Coronary artery (tissue), 2 donors: ENCODE measurements around the gene LYST.
"Not testable (repeated sequence)": the region's sequence is repeated elsewhere in the genome, so short reads cannot be mapped to it uniquely, and the experiment has no call there.

Experiments
- DNase-seq: peaks from one replicate; pipeline ENCODE4 v3.0.0-alpha.2; 2017; ENCODE audit warnings: low spot score
- H3K27ac ChIP-seq, 2 donors: fragments of 200-600 bp; sonication (generic); one replicate each; pipeline ENCODE4 v1.5.1; 2016 to 2019
- H3K4me3 ChIP-seq: fragments of 200-600 bp; sonication (generic); 2 replicates; pipeline ENCODE4 v1.5.1; 2016; ENCODE audit warnings: mild to moderate bottlenecking, moderate library complexity
- CTCF ChIP-seq: fragments of 200-600 bp; sonication (generic); IDR thresholded peaks from one replicate; pipeline ENCODE4 v1.5.1; 2019; ENCODE audit warnings: antibody characterized with exemption

Gene LYST

GRCh38 chr1:235908742-235909520 lies 42.2 kb upstream of the LYST start:
- DNase-seq, result peak; percentile 86
- H3K4me3 ChIP-seq, result peak overlapping the region; percentile 13
- peak overlapping the region; percentile 66 to 78 for H3K27ac ChIP-seq
- TF ChIP-seq CTCF, result no peak

GRCh38 chr1:235907897-235908240 lies 41.2 kb upstream of the LYST start:
- no peak overlapping the region for H3K27ac ChIP-seq
- no peak overlapping the region for H3K4me3 ChIP-seq
- no peak for DNase-seq
- TF ChIP-seq CTCF, result no peak

- no peak for TF ChIP-seq CTCF
- DNase-seq, result no peak
- H3K27ac ChIP-seq, result no peak overlapping the region
- H3K4me3 ChIP-seq, result no peak overlapping the region
Measured at GRCh38 chr1:235907187-235907896, 40.6 kb upstream of the LYST start.

- no peak overlapping the region for H3K27ac ChIP-seq
- TF ChIP-seq CTCF, result no peak
- H3K4me3 ChIP-seq, result no peak overlapping the region
- DNase-seq, result no peak
Measured at GRCh38 chr1:235906436-235906835, 39.7 kb upstream of the LYST start.

GRCh38 chr1:235903809-235904208 lies 37.1 kb upstream of the LYST start:
- not testable (repeated sequence) for H3K4me3 ChIP-seq, DNase-seq, H3K27ac ChIP-seq

GRCh38 chr1:235902677-235903542 lies 36.2 kb upstream of the LYST start:
- no peak for DNase-seq
- no peak overlapping the region for H3K27ac ChIP-seq
- no peak overlapping the region for H3K4me3 ChIP-seq
- no peak for TF ChIP-seq CTCF

- Histone ChIP-seq H3K27ac (no peak overlapping the region), H3K4me3 (no peak overlapping the region)
- TF ChIP-seq CTCF, result no peak
- DNase-seq, result no peak
Measured at GRCh38 chr1:235901461-235901860, 34.8 kb upstream of the LYST start.
